ENCODE data around the gene SLC44A3. TPM values are rescaled to one million over a fixed set of nuclear protein-coding genes. Genes with fewer than 3 reads are reported as not detected.

Gene SLC44A3
- total and polyA plus RNA-seq, 4 experiments from 2014 or later, result 1.1 to 2.3 (median 1.9) TPM

DNA sequence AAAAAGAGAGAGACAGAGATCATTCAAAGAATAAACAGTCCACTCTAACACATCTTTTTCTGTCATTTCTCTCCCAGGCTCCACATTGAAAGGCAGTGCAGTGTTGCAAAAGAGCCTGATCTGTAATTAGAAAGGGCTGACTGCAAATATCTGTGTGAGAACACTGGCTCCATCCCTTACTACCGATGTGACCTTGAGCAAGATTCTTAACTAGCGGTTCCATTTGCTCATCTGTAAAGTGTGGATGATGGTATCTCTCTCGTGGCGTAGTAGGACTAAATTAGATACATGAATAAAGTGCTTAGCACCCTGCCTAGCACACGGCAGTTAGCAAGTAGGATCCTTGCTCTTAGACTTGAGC lies 26.9 kb upstream of the SLC44A3 start:
- Mint-ChIP-seq H3K36me3 (no peaks in the 10 kb centered on the region), H3K27me3 (peaks cover 1 to 5% of the 10 kb centered on the region in 2 donors), H3K4me3 (no peak overlapping the region), H3K27ac (no peak overlapping the region), H3K9me3 (peaks cover 0 to 1% (median 0%) of the 10 kb centered on the region in 8 donors), H3K4me1 (peaks cover 4 to 17% (median 9%) of the 10 kb centered on the region in 4 donors)
- POLR2A ChIA-PET (ENCODE audit: partially characterized antibody), result no interaction called here
- Histone ChIP-seq H3K4me1 (ENCODE audit: insufficient read depth, low read length) (no peaks in the 10 kb centered on the region), H3K9me3 (ENCODE audit: control insufficient read depth in 1 of 2, low read length in 2 of 2) (no peaks in the 10 kb centered on the region), H3K27ac (ENCODE audit: low read depth, low read length) (no peak overlapping the region), H3K4me3 (ENCODE audit: low read length in 2 of 2) (no peak overlapping the region), H3K36me3 (ENCODE audit: insufficient read depth, low read length) (no peaks in the 10 kb centered on the region), H3K27me3 (ENCODE audit: insufficient read depth, low read length) (no peaks in the 10 kb centered on the region)
- CTCF ChIA-PET (ENCODE audit: partially characterized antibody), result no interaction called here
- intact Hi-C loops (cut with micrococcal nuclease), result no loop called here
- no peak for DNase-seq

GRCh38 chr1:94795434-94795833 lies 24.7 kb upstream of the SLC44A3 start:
- H3K9me3 ChIP-seq (ENCODE audit: control insufficient read depth in 1 of 2, low read length in 2 of 2), result no peaks in the 10 kb centered on the region
- no peaks in the 10 kb centered on the region for H3K36me3 ChIP-seq (ENCODE audit: insufficient read depth, low read length)
- no peak overlapping the region for H3K4me3 ChIP-seq (ENCODE audit: low read length in 2 of 2)
- no peaks in the 10 kb centered on the region for H3K4me1 ChIP-seq (ENCODE audit: insufficient read depth, low read length)
- H3K27ac Mint-ChIP-seq, result peak overlapping the region in 3 of 7 donors; percentile 7 to 72 (median 57)
- intact Hi-C loops (cut with micrococcal nuclease), result no loop called here
- peaks cover 4 to 17% (median 9%) of the 10 kb centered on the region in 4 donors for H3K4me1 Mint-ChIP-seq
- peak in 2 of 5 donors; percentile 4 to 8 for DNase-seq
- H3K4me3 Mint-ChIP-seq, result peak overlapping the region in 5 of 8 donors; percentile 29 to 60 (median 52)
- no peaks in the 10 kb centered on the region for H3K36me3 Mint-ChIP-seq
- H3K9me3 Mint-ChIP-seq, result peaks cover 0 to 1% (median 0%) of the 10 kb centered on the region in 8 donors
- ChIA-PET CTCF (ENCODE audit: partially characterized antibody) (interaction anchor here (2.5 kb wide), 1 partner anchor 10 kb away, joined by 8 read pairs; no protein-coding TSS in a partner anchor), POLR2A (ENCODE audit: partially characterized antibody) (no interaction called here)
- no peaks in the 10 kb centered on the region for H3K27me3 Mint-ChIP-seq
- no peaks in the 10 kb centered on the region for H3K27me3 ChIP-seq (ENCODE audit: insufficient read depth, low read length)
- H3K27ac ChIP-seq (ENCODE audit: low read depth, low read length), result no peak overlapping the region

- H3K4me1 ChIP-seq (ENCODE audit: insufficient read depth, low read length), result no peaks in the 10 kb centered on the region
- H3K27ac ChIP-seq (ENCODE audit: low read depth, low read length), result no peak overlapping the region
- Mint-ChIP-seq H3K9me3 (peaks cover 0 to 1% (median 0%) of the 10 kb centered on the region in 8 donors), H3K4me1 (peaks cover 2 to 17% (median 9%) of the 10 kb centered on the region in 4 donors), H3K36me3 (no peaks in the 10 kb centered on the region), H3K4me3 (peak overlapping the region in 2 of 8 donors; percentile 47 to 56), H3K27ac (peak overlapping the region in 1 of 7 donors; percentile 68), H3K27me3 (no peaks in the 10 kb centered on the region)
- CTCF ChIA-PET (ENCODE audit: partially characterized antibody), result interaction anchor here (1.3 to 2.5 kb wide), 2 partner anchors 8 to 10 kb away, joined by 3 to 8 read pairs; no protein-coding TSS in a partner anchor
- POLR2A ChIA-PET (ENCODE audit: partially characterized antibody), result no interaction called here
- no peaks in the 10 kb centered on the region for H3K9me3 ChIP-seq (ENCODE audit: control insufficient read depth in 1 of 2, low read length in 2 of 2)
- H3K4me3 ChIP-seq (ENCODE audit: low read length in 2 of 2), result no peak overlapping the region
- intact Hi-C loops (cut with micrococcal nuclease), result no loop called here
- no peaks in the 10 kb centered on the region for H3K27me3 ChIP-seq (ENCODE audit: insufficient read depth, low read length)
- DNase-seq, result no peak
- H3K36me3 ChIP-seq (ENCODE audit: insufficient read depth, low read length), result no peaks in the 10 kb centered on the region
Measured at GRCh38 chr1:94796266-94796665, 23.9 kb upstream of the SLC44A3 start.

DNA sequence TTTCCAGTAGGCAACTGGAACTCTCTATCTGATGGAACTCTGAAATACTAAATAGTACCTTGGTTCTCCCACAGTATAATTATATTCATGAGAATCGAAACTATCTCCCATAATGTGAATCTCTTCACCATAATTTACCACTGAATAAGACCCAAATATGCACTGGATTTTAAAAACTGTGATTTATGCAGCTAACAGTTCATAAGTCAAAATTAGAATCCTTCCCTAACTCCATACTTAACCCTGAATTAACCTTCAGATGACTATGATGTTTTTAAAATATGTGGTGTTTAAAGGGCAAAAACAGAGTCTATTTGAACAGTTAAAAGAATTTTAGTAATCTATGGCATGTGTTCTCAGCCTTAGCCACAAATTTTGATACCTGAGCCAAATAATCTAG lies 22.9 kb upstream of the SLC44A3 start:
- peaks cover 0 to 1% (median 0%) of the 10 kb centered on the region in 8 donors for H3K9me3 Mint-ChIP-seq
- no peaks in the 10 kb centered on the region for H3K9me3 ChIP-seq (ENCODE audit: control insufficient read depth in 1 of 2, low read length in 2 of 2)
- H3K4me1 Mint-ChIP-seq, result peaks cover 9 to 24% (median 14%) of the 10 kb centered on the region in 4 donors
- no peaks in the 10 kb centered on the region for H3K4me1 ChIP-seq (ENCODE audit: insufficient read depth, low read length)
- POLR2A ChIA-PET (ENCODE audit: partially characterized antibody), result no interaction called here
- no peaks in the 10 kb centered on the region for H3K27me3 ChIP-seq (ENCODE audit: insufficient read depth, low read length)
- no peak overlapping the region for H3K27ac Mint-ChIP-seq
- intact Hi-C loops (cut with micrococcal nuclease), result no loop called here
- H3K4me3 Mint-ChIP-seq, result no peak overlapping the region
- H3K27me3 Mint-ChIP-seq, result no peaks in the 10 kb centered on the region
- no peak for DNase-seq
- H3K36me3 ChIP-seq (ENCODE audit: insufficient read depth, low read length), result no peaks in the 10 kb centered on the region
- H3K4me3 ChIP-seq (ENCODE audit: low read length in 2 of 2), result no peak overlapping the region
- no peak overlapping the region for H3K27ac ChIP-seq (ENCODE audit: low read depth, low read length)
- no peaks in the 10 kb centered on the region for H3K36me3 Mint-ChIP-seq
- CTCF ChIA-PET (ENCODE audit: partially characterized antibody), result no interaction called here

DNA sequence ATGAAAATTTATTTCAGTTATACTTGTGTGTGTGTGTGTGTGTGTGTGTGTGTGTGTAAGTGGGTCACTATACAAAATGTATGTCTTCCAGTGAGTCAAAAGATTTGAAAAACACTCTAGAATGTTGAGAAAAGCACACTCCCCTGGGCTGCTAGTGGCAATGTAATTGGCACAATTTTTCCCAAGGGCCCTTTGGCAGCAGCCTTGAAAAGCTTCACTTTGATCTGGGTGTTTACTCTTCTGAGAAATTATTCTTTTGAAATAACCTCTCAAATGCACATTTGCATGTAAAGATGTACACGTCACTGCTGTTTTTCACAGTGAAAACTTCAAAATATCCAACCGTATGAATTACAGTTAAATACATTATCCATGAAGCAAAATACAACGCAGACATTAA lies 22.1 kb upstream of the SLC44A3 start:
- H3K4me3 ChIP-seq (ENCODE audit: low read length in 2 of 2), result no peak overlapping the region
- H3K36me3 ChIP-seq (ENCODE audit: insufficient read depth, low read length), result no peaks in the 10 kb centered on the region
- Mint-ChIP-seq H3K27me3 (no peaks in the 10 kb centered on the region), H3K9me3 (peaks cover 0 to 1% (median 0%) of the 10 kb centered on the region in 8 donors), H3K27ac (no peak overlapping the region), H3K36me3 (no peaks in the 10 kb centered on the region), H3K4me1 (peaks cover 9 to 24% (median 14%) of the 10 kb centered on the region in 4 donors), H3K4me3 (no peak overlapping the region)
- H3K9me3 ChIP-seq (ENCODE audit: control insufficient read depth in 1 of 2, low read length in 2 of 2), result no peaks in the 10 kb centered on the region
- no peak for DNase-seq
- ChIA-PET CTCF (ENCODE audit: partially characterized antibody) (no interaction called here), POLR2A (ENCODE audit: partially characterized antibody) (no interaction called here)
- no peaks in the 10 kb centered on the region for H3K27me3 ChIP-seq (ENCODE audit: insufficient read depth, low read length)
- H3K4me1 ChIP-seq (ENCODE audit: insufficient read depth, low read length), result no peaks in the 10 kb centered on the region
- H3K27ac ChIP-seq (ENCODE audit: low read depth, low read length), result no peak overlapping the region
- intact Hi-C loops (cut with micrococcal nuclease), result no loop called here

- DNase-seq, result no peak
- intact Hi-C loops (cut with micrococcal nuclease), result no loop called here
- Mint-ChIP-seq H3K36me3 (no peaks in the 10 kb centered on the region), H3K27ac (no peak overlapping the region), H3K4me1 (peaks cover 9 to 24% (median 14%) of the 10 kb centered on the region in 4 donors), H3K4me3 (no peak overlapping the region), H3K27me3 (no peaks in the 10 kb centered on the region), H3K9me3 (peaks cover 0 to 1% (median 0%) of the 10 kb centered on the region in 8 donors)
- ChIA-PET CTCF (ENCODE audit: partially characterized antibody) (no interaction called here), POLR2A (ENCODE audit: partially characterized antibody) (no interaction called here)
- no peaks in the 10 kb centered on the region for H3K36me3 ChIP-seq (ENCODE audit: insufficient read depth, low read length)
- H3K27me3 ChIP-seq (ENCODE audit: insufficient read depth, low read length), result no peaks in the 10 kb centered on the region
- no peaks in the 10 kb centered on the region for H3K9me3 ChIP-seq (ENCODE audit: control insufficient read depth in 1 of 2, low read length in 2 of 2)
- H3K4me3 ChIP-seq (ENCODE audit: low read length in 2 of 2), result no peak overlapping the region
- no peaks in the 10 kb centered on the region for H3K4me1 ChIP-seq (ENCODE audit: insufficient read depth, low read length)
- no peak overlapping the region for H3K27ac ChIP-seq (ENCODE audit: low read depth, low read length)
Measured at GRCh38 chr1:94798462-94798861, 21.7 kb upstream of the SLC44A3 start.

GRCh38 chr1:94799206-94799605 lies 21.0 kb upstream of the SLC44A3 start:
- ChIA-PET POLR2A (ENCODE audit: partially characterized antibody) (no interaction called here), CTCF (ENCODE audit: partially characterized antibody) (no interaction called here)
- intact Hi-C loops (cut with micrococcal nuclease), result no loop called here
- DNase-seq, result no peak
- no peaks in the 10 kb centered on the region for H3K4me1 ChIP-seq (ENCODE audit: insufficient read depth, low read length)
- Mint-ChIP-seq H3K27me3 (no peaks in the 10 kb centered on the region), H3K27ac (no peak overlapping the region), H3K4me3 (no peak overlapping the region), H3K4me1 (peaks cover 9 to 24% (median 14%) of the 10 kb centered on the region in 4 donors), H3K36me3 (no peaks in the 10 kb centered on the region), H3K9me3 (peaks cover 0 to 1% (median 0%) of the 10 kb centered on the region in 8 donors)
- no peak overlapping the region for H3K27ac ChIP-seq (ENCODE audit: low read depth, low read length)
- no peak overlapping the region for H3K4me3 ChIP-seq (ENCODE audit: low read length in 2 of 2)
- H3K27me3 ChIP-seq (ENCODE audit: insufficient read depth, low read length), result no peaks in the 10 kb centered on the region
- H3K9me3 ChIP-seq (ENCODE audit: control insufficient read depth in 1 of 2, low read length in 2 of 2), result no peaks in the 10 kb centered on the region
- no peaks in the 10 kb centered on the region for H3K36me3 ChIP-seq (ENCODE audit: insufficient read depth, low read length)

All from CD4-positive, alpha-beta memory T cell (primary cell).